NCI-H510A (cell line): ENCODE results near the gene REC114.

Experiments
- DNase-seq: peaks from one replicate; lab custom pipeline; 2025; lab: John Stamatoyannopoulos, UW

Gene REC114

DNA sequence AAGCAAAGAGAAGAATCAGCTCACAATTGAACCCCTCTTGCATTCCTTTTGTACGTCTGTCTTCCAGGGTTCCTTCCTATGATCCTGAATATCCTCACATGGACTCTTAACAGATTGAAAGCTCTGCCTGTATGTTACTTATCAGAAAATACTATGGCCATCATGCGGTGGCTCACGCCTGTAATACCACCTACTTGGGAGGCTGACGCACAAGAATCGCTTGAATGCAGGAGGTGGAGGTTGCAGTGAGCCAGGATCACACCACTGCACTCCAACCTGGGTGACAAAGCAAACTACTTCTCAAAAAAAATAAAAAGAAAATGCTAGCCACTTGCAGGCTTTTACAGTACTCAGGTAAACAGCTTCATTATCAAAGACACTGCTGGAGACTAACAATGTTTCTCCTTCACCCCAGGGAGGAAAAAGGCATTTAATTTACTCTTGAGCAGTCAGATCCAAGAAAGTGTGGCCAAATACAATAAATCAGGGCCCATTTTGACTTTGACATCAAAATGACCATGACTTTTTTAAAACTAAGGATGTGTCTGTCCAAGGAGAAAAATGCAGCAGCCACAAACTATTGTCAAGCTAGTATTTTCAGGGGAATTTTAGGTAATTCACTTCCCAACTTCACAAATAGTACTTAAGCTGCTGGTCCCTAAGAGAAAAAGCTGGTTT is 162.9 kb downstream of the REC114 start:
- DNase-seq = no peak

DNA sequence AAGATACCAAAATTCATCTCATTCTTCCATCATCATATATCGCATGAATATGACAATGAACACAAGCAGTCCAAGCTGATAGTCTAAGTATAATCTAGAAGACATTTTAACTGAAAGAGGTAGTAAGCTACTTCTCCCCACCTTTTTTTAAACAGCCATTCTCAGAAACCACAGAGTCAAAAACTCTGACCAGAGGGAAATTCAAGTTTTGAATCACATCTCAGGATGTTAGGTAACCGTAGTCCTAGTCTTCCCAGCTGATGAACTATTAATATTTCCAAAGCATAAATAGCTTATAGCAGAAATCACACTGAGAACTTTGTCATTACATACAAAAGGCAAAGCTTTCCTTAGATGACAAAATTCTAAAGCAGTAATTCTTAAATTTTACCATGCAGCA is 164.4 kb downstream of the REC114 start:
- DNase-seq = no peak

DNA sequence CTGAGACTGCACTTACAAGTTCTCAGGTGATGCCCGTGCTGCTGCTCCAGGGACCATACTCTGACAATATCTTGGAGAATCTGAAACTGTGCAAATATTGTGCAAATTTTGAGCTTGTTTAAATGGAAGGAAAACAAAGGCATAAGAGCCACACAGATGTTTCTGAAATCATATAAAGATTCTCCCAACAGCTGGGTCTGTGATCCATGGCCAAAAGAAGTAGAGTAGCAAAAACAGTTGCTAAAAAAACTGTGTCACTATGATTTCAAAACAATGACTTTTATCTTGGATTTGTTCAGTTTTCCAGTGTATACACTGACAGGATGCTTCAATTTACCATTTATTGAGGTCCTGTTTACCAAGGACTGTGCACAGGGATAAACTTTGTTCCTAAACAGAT is 164.9 kb downstream of the REC114 start:
- no peak for DNase-seq

DNA sequence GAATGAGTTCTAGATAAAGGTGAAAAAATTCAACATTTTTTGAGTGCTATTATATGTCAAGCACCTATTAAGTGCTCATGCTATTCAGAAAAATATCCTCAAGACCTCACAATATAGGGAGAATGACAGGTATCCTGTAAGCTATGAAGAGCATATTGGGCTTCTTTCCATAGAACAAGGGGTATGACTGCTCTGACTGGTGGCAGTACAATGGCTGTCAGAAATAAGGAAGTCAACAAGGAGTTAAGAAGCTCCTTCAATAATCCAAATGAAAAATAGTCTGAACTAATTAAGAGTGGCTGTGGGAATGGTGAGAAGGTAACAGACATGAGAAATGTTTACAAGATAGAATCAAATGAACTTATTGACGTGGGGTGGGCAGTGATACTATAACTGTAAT is 165.5 kb downstream of the REC114 start:
- DNase-seq = no peak

DNA sequence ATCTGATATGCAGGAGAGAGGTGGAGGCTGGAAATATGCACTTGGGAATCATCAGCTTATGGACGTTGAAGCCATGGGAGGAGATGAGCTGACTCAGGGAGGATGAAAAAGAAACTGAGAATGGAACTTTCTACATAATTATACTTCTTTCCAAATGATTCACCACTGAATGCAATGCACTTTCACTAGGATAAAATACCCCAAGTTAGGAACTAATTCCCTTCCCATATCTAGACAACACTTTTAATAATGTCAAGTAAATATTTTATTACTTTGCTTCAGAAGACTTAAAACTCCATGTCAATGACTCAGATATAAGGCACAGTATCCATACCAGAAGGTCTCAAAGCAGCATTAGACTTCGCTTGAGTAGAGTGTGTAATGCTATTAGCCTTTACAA is 166.0 kb downstream of the REC114 start:
- no peak for DNase-seq
